Stomach (tissue), 9 donors: Measurements from ENCODE around the gene ERVK3-1. TPM values are rescaled to one million over a fixed set of nuclear protein-coding genes. Genes with fewer than 3 reads are reported as not detected.

Experiments
- DNase-seq, 2 donors: peaks; one replicate each; pipeline versions ENCODE4 v3.0.0 to v3.0.0-alpha.2; 2013 to 2019
- H3K27ac ChIP-seq, 5 donors: fragments of 200-600 bp in 4 of 5; sonication (generic) in 4 of 5; one replicate each; pipeline ENCODE4 v1.5.1; 2013 to 2019; ENCODE audit warnings: mild to moderate bottlenecking in 1 of 5, moderate library complexity in 1 of 5
- H3K27me3 ChIP-seq, 3 donors: fragments of 200-600 bp; sonication (generic); one replicate each; pipeline ENCODE4 v1.5.1; 2017 to 2019; ENCODE audit warnings: mixed run types in 1 of 3
- H3K36me3 ChIP-seq, 4 donors: fragments of 200-600 bp; sonication (generic); 1 replicate in 3 of 4; 2 replicates in 1 of 4; pipeline ENCODE4 v1.5.1; 2016 to 2019
- H3K4me1 ChIP-seq, 4 donors: fragments of 200-600 bp; sonication (generic); one replicate each; pipeline ENCODE4 v1.5.1; 2016 to 2019
- H3K4me3 ChIP-seq, 4 donors: fragments of 200-600 bp; sonication (generic) in 3 of 4; one replicate each; pipeline ENCODE4 v1.5.1; 2016 to 2019; ENCODE audit warnings: mild to moderate bottlenecking in 1 of 4
- H3K9me3 ChIP-seq, 4 donors: fragments of 200-600 bp; sonication (generic); one replicate each; pipeline ENCODE4 v1.5.1; 2016 to 2019
- EP300 ChIP-seq: sonication (generic); formaldehyde crosslinking; IDR thresholded peaks from one replicate; pipeline ENCODE4 v1.6.1; 2017; ENCODE audit warnings: antibody characterized with exemption
- POLR2A ChIP-seq, 4 donors: fragments of 450-650 bp; IDR thresholded peaks; one replicate each; pipeline ENCODE4 v1.6.1; 2016; ENCODE audit warnings: antibody characterized with exemption in 4 of 4, control low read depth in 2 of 4, mild to moderate bottlenecking in 1 of 4, moderate library complexity in 1 of 4
- POLR2AphosphoS5 ChIP-seq, 3 donors: sonication (generic); formaldehyde crosslinking; IDR thresholded peaks; one replicate each; pipeline ENCODE4 v1.6.1; 2016; ENCODE audit warnings: antibody characterized with exemption in 3 of 3
- WGBS, 5 donors: extraction: QIAGEN DNeasy Blood & Tissue Kit in 3 of 5; methylation state at CpG; one replicate each; pipeline versions ENCODE4 v1.1.5 to v1.1.7; 2013 to 2018; 5-methylcytosine and 5-hydroxymethylcytosine counted together
- intact Hi-C: fragments of 100-400 bp; cut with DNase I; formaldehyde crosslinking; loops from one replicate; pipeline ENCODE4 v1.15.1; 2023; ENCODE audit warnings: low total_unique reads
- polyA plus RNA-seq, 3 donors: library from polyadenylated mRNA; stranded (reverse); fragments of 200-250 nt; gene quantifications; one replicate each; pipeline ENCODE4 v1.2.3, GENCODE V29; 2013
- total RNA-seq, 5 donors: library from RNA; depleted of rRNA; stranded (reverse); fragments of >200 nt; gene quantifications; one replicate each; pipeline versions ENCODE4 v1.1.0 to v1.2.3, GENCODE V29; 2014 to 2016
- TF ChIP-seq, protein P1 (sequence below), 7 experiments: fragments of 450-650 bp in 4 of 7; fragments of 200-600 bp in 3 of 7; sonication (generic) in 3 of 7; IDR thresholded peaks; one replicate each; pipeline ENCODE4 v1.5.1; 2016 to 2019; ENCODE audit warnings: antibody characterized with exemption in 7 of 7, control low read depth in 2 of 7, mild to moderate bottlenecking in 1 of 7
- donor health status: healthy with polysubstance abuse.
- donor health status: Bipolar disorder and iron deficiency.
- donor health status: healthy.

ERVK3-1 gene
- total and polyA plus RNA-seq, 8 donors: 25.0 to 93.6 (median 41.5) TPM

DNA sequence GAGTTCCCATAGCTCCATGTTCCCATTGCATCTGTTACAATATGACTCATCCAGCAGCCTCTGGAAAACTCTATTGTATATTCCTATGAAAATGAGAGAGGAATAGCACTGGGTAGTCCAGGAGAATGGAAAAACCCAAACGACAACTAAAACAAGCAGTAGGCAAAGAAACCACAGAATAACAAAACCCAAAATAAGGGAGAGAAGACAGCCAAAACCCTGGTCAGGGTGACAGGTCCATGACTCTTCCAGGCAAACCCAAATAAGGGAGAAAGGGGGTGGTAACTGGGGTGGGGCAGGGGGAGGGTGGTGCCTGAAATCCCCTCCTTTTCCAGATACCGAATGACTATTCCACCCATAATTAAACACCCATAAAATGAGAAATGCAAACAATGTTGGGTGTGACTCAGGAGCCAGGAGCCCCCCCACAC is 30.4 kb upstream of the ERVK3-1 start:
- Histone ChIP-seq H3K4me3 (no peak overlapping the region), H3K27ac (no peak overlapping the region), H3K9me3 (peaks cover 27 to 77% (median 67%) of the 10 kb centered on the region in 4 donors), H3K27me3 (no peaks in the 10 kb centered on the region), H3K4me1 (peaks cover 4 to 19% (median 11%) of the 10 kb centered on the region in 4 donors), H3K36me3 (peaks cover 0 to 73% (median 50%) of the 10 kb centered on the region in 4 donors)
- WGBS, 5 donors: 78 to 88% (median 84%) methylated on average over 2 of the region's 2 CpGs
- DNase-seq: peak in 1 of 2 donors; percentile 15
- no peak for TF ChIP-seq POLR2A (IDR thresholded peaks at IDR 0.05)
- TF ChIP-seq, protein P1, sequence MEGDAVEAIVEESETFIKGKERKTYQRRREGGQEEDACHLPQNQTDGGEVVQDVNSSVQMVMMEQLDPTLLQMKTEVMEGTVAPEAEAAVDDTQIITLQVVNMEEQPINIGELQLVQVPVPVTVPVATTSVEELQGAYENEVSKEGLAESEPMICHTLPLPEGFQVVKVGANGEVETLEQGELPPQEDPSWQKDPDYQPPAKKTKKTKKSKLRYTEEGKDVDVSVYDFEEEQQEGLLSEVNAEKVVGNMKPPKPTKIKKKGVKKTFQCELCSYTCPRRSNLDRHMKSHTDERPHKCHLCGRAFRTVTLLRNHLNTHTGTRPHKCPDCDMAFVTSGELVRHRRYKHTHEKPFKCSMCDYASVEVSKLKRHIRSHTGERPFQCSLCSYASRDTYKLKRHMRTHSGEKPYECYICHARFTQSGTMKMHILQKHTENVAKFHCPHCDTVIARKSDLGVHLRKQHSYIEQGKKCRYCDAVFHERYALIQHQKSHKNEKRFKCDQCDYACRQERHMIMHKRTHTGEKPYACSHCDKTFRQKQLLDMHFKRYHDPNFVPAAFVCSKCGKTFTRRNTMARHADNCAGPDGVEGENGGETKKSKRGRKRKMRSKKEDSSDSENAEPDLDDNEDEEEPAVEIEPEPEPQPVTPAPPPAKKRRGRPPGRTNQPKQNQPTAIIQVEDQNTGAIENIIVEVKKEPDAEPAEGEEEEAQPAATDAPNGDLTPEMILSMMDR (IDR thresholded peaks at IDR 0.05): no peak
- no peak for TF ChIP-seq POLR2AphosphoS5 (IDR thresholded peaks at IDR 0.05)
- TF ChIP-seq EP300: no peak
- intact Hi-C loops: no loop called here

DNA sequence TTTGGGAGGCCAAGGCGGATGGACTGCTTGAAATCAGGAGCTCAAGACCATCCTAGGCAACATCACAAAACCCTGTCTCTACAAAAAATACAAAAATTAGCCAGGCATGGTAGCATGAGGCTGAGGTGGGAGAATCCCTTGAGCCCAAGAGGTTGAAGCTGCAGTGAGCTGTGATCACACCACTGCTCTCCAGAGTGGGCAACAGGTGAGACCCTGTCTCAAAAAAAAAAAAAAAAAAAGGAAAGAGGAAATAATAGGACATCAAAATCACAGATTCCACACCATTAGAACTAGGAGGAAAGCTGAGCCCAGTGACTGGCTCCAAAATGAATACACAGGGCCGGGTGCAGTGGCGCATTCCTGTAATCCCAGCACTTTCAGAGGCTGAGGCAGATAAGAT is 29.6 kb upstream of the ERVK3-1 start:
- no peak overlapping the region for H3K4me3 ChIP-seq
- H3K36me3 ChIP-seq: peaks cover 0 to 71% (median 46%) of the 10 kb centered on the region in 4 donors
- DNase-seq: no peak
- peaks cover 7 to 27% (median 17%) of the 10 kb centered on the region in 4 donors for H3K4me1 ChIP-seq
- peaks cover 23 to 69% (median 59%) of the 10 kb centered on the region in 4 donors for H3K9me3 ChIP-seq
- 94 to 100% (median 99%) methylated on average over 3 of the region's 3 CpGs for WGBS, 5 donors
- intact Hi-C loops: no loop called here
- H3K27me3 ChIP-seq: no peaks in the 10 kb centered on the region
- H3K27ac ChIP-seq: no peak overlapping the region
- TF ChIP-seq, protein P1 (IDR thresholded peaks at IDR 0.05): no peak
- TF ChIP-seq POLR2A (IDR thresholded peaks at IDR 0.05) (no peak), POLR2AphosphoS5 (IDR thresholded peaks at IDR 0.05) (no peak), EP300 (no peak)

DNA sequence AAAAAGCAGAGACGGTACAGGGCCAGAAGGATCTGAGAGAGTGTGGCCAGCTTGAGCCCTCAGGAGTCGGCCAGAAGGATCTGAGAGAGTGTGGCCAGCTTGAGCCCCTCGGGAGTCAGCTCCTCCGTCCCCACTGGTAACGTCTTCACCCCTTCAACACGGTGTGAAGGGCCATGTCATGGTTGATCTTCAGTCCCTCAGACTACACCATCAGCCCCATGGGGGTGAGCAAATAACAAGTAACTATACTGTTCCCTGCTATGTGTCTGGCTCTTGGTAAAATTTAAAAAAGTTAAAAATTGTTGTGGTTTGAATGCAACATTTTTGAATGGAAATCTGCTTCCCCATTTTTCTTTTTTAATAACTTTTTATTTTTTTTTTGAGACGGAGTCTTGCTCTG is 28.0 kb upstream of the ERVK3-1 start:
- intact Hi-C loops: no loop called here
- TF ChIP-seq POLR2AphosphoS5 (IDR thresholded peaks at IDR 0.05) (no peak), EP300 (no peak)
- TF ChIP-seq, protein P1 (IDR thresholded peaks at IDR 0.05): no peak
- peaks cover 7 to 53% (median 43%) of the 10 kb centered on the region in 4 donors for H3K9me3 ChIP-seq
- H3K36me3 ChIP-seq: peaks cover 0 to 58% (median 31%) of the 10 kb centered on the region in 4 donors
- no peaks in the 10 kb centered on the region for H3K27me3 ChIP-seq
- H3K4me3 ChIP-seq: no peak overlapping the region
- no peak for DNase-seq
- H3K4me1 ChIP-seq: peaks cover 7 to 32% (median 20%) of the 10 kb centered on the region in 4 donors
- H3K27ac ChIP-seq: no peak overlapping the region
- 94 to 96% (median 94%) methylated on average over 7 of the region's 7 CpGs for WGBS, 5 donors

DNA sequence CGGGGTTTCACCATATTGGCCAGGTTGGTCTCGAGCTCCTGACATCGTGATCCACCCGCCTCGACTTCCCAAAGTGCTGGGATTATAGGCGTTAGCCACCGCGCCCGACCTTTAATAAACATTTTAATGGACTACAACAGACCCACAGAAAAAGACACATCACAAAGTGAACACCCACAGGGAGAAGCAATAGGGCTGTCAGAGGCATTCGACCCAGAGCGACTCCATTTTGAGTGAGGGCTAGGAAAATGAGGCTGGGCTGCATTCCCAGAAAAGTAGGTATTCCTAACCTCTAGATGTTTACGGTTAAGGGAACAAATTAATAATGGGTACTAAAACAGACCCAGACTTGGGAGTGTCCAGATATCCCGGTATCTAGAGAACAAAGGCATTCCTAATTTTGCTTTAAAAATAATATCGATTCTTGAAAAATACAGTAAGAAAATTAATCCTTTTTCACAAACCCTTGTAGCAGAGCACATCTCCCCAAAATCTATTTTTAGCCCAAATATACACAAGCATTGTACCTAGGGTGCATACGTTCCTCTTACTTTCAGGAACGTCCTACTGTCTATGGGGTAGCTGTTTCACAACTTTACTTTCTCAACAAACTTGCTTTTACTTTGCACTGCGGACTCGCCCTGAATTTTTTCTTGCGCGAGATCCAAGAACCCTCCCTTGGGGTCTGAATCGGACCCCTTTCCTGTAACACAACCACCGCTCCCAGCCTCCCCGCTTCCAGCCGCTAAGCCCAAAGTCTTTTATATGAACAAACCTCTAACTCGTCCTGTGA is 27.2 kb upstream of the ERVK3-1 start:
- Histone ChIP-seq H3K27me3 (no peaks in the 10 kb centered on the region), H3K4me1 (peaks cover 7 to 32% (median 20%) of the 10 kb centered on the region in 4 donors), H3K4me3 (peak overlapping the region; percentile 63 to 97 (median 84)), H3K9me3 (peaks cover 5 to 48% (median 37%) of the 10 kb centered on the region in 4 donors), H3K36me3 (peaks cover 0 to 58% (median 25%) of the 10 kb centered on the region in 4 donors), H3K27ac (peak overlapping the region; percentile 76 to 91 (median 85))
- intact Hi-C loops: no loop called here
- WGBS, 5 donors: 37 to 43% (median 42%) methylated on average over 24 to 25 of the region's 25 CpGs
- TF ChIP-seq, protein P1 (IDR thresholded peaks at IDR 0.05): no peak
- TF ChIP-seq POLR2A (IDR thresholded peaks at IDR 0.05) (no peak), POLR2AphosphoS5 (IDR thresholded peaks at IDR 0.05) (no peak), EP300 (no peak)
- DNase-seq: peak in 1 of 2 donors; percentile 19
